ENCODE results near the gene OCLN. TPM values are rescaled to one million over a fixed set of nuclear protein-coding genes. Genes with fewer than 3 reads are reported as not detected.

Gene OCLN
- total RNA-seq, 1 experiment from 2014 or later = 77.4 TPM

DNA sequence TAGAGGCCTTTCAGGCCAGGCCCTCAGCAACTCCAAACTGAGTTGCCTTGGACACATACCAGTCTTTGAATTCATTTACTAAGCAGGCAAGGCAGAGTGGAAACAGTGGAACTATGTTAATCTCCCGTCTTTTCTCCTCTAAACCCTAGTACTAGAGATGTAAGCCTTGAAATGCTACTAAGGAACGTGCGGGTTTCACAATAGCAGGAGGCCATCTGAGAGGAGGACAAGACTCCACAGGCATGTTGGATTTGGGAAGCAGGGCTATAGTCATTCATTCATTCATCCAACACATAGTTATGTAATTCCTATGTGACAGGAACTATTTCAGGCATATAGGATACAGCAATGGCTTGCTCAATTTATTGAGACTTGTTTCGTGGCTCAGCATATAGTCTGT is 3.3 kb upstream of the OCLN start:
- peaks cover 19% of the 10 kb centered on the region for H3K4me1 ChIP-seq (replicated peaks; ENCODE audit: insufficient read depth)
- no peaks in the 10 kb centered on the region for H3K36me3 ChIP-seq (ENCODE audit: low read depth)
- TF ChIP-seq, protein P1, sequence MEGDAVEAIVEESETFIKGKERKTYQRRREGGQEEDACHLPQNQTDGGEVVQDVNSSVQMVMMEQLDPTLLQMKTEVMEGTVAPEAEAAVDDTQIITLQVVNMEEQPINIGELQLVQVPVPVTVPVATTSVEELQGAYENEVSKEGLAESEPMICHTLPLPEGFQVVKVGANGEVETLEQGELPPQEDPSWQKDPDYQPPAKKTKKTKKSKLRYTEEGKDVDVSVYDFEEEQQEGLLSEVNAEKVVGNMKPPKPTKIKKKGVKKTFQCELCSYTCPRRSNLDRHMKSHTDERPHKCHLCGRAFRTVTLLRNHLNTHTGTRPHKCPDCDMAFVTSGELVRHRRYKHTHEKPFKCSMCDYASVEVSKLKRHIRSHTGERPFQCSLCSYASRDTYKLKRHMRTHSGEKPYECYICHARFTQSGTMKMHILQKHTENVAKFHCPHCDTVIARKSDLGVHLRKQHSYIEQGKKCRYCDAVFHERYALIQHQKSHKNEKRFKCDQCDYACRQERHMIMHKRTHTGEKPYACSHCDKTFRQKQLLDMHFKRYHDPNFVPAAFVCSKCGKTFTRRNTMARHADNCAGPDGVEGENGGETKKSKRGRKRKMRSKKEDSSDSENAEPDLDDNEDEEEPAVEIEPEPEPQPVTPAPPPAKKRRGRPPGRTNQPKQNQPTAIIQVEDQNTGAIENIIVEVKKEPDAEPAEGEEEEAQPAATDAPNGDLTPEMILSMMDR (conservative IDR thresholded peaks at IDR 0.05) = no peak
- no peak for TF ChIP-seq EZH2 (IDR thresholded peaks at IDR 0.05; ENCODE audit: low read depth)
- peaks cover 15% of the 10 kb centered on the region for H3K79me2 ChIP-seq (ENCODE audit: low read depth)
- no peak overlapping the region for H3K27ac ChIP-seq
- no peaks in the 10 kb centered on the region for H3K9me2 ChIP-seq (ENCODE audit: insufficient read depth)
- ChIA-PET CTCF (no interaction called here), POLR2A (ENCODE audit: unreplicated experiment) (no interaction called here)
- peaks cover 24% of the 10 kb centered on the region; the same call in 1 of the 2 replicates for H3F3A ChIP-seq (ENCODE audit: insufficient read depth, low read depth)
- no peaks in the 10 kb centered on the region for H3K9me3 ChIP-seq (ENCODE audit: insufficient read depth, low read depth)
- no TSS peak for BruUV-seq (replicated peaks)
- no peaks in the 10 kb centered on the region for H3K27me3 ChIP-seq (ENCODE audit: insufficient read depth, low read depth)
- intact Hi-C loops (cut with micrococcal nuclease; ENCODE audit: unreplicated experiment) = no loop called here
- H2AFZ ChIP-seq = no peak overlapping the region
- DNase-seq = no peak
- no peak overlapping the region for H3K4me3 ChIP-seq
- no peak overlapping the region for H3K4me2 ChIP-seq
- H4K20me1 ChIP-seq (ENCODE audit: insufficient read depth) = peaks cover 5% of the 10 kb centered on the region; the same call in 1 of the 2 replicates

DNA sequence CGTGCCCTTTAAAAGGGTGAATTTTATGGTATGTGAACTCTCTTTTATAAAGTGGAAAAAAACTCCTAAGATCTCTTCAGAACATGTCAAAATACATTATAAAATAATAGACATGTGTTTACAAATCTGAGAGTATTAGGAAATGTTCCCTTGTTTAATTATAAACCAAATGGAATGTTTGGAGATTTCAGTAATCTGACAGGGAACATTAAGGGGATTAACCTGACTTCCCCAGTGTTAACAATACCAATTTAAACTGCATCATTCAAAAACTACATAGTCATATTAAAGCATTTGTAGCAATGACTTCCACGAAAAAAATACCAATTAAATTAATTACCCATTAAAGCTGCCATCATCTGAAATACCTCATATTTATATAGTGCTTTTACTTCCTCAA is 1.6 kb upstream of the OCLN start:
- no peak for DNase-seq
- H3K9me3 ChIP-seq (ENCODE audit: insufficient read depth, low read depth) = no peaks in the 10 kb centered on the region
- POLR2A ChIA-PET (ENCODE audit: unreplicated experiment) = interaction anchor here (0.6 kb wide), 1 partner anchor 9 kb away, joined by 6 read pairs; no protein-coding TSS in a partner anchor
- peak overlapping the region; percentile 80; the same call in 1 of the 2 replicates for H3K4me3 ChIP-seq
- H3K36me3 ChIP-seq (ENCODE audit: low read depth) = peaks cover 4% of the 10 kb centered on the region
- no peaks in the 10 kb centered on the region for H3K27me3 ChIP-seq (ENCODE audit: insufficient read depth, low read depth)
- peak overlapping the region; percentile 99 for H3K27ac ChIP-seq
- H3K4me1 ChIP-seq (replicated peaks; ENCODE audit: insufficient read depth) = peaks cover 32% of the 10 kb centered on the region
- no TSS peak for BruUV-seq (replicated peaks)
- peaks cover 19% of the 10 kb centered on the region; the same call in 1 of the 2 replicates for H4K20me1 ChIP-seq (ENCODE audit: insufficient read depth)
- H3K4me2 ChIP-seq = peak overlapping the region; percentile 83
- H3F3A ChIP-seq (ENCODE audit: insufficient read depth, low read depth) = peaks cover 24% of the 10 kb centered on the region; the same call in 1 of the 2 replicates
- H2AFZ ChIP-seq = peak overlapping the region; percentile 82; the same call in 1 of the 2 replicates
- no peaks in the 10 kb centered on the region for H3K9me2 ChIP-seq (ENCODE audit: insufficient read depth)
- intact Hi-C loops (cut with micrococcal nuclease; ENCODE audit: unreplicated experiment) = no loop called here
- H3K79me2 ChIP-seq (ENCODE audit: low read depth) = peaks cover 33% of the 10 kb centered on the region
- CTCF ChIA-PET = no interaction called here
- TF ChIP-seq EZH2 (IDR thresholded peaks at IDR 0.05; ENCODE audit: low read depth) = no peak
- TF ChIP-seq, protein P1 (conservative IDR thresholded peaks at IDR 0.05) = no peak

DNA sequence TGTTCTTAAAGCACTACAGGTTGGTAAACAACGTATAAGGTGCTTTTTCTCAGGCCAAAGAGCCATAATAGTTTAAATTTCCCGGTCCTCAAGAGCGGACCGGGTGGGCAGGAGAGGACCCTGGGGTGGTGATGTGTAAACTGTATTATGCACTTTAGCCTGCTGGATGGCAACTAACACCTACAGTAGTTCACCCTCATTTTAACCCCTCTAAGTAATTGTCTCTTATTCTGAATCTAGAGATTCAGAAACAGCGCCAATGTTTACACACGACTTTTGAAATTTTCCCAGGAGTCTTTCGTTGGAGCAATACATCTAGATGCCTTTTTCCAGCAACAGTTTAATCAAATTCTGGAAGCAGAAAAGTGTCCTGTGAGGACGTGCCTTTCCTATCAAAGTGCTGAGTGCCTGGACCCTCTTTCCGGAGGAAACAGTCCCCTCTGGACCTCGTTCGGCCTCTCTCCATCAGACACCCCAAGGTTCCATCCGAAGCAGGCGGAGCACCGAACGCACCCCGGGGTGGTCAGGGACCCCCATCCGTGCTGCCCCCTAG is 676 bp upstream of the OCLN start:
- Histone ChIP-seq H2AFZ (peak overlapping the region; percentile 82), H3K27me3 (ENCODE audit: insufficient read depth, low read depth) (no peaks in the 10 kb centered on the region), H3K4me3 (peak overlapping the region; percentile 80), H3K4me2 (peak overlapping the region; percentile 83), H3K36me3 (ENCODE audit: low read depth) (peaks cover 4% of the 10 kb centered on the region), H3F3A (ENCODE audit: insufficient read depth, low read depth) (peaks cover 24% of the 10 kb centered on the region), H4K20me1 (ENCODE audit: insufficient read depth) (peaks cover 19% of the 10 kb centered on the region; the same call in 1 of the 2 replicates), H3K79me2 (ENCODE audit: low read depth) (peaks cover 42% of the 10 kb centered on the region), H3K4me1 (replicated peaks; ENCODE audit: insufficient read depth) (peaks cover 39% of the 10 kb centered on the region), H3K9me3 (ENCODE audit: insufficient read depth, low read depth) (no peaks in the 10 kb centered on the region), H3K27ac (peak overlapping the region; percentile 99), H3K9me2 (ENCODE audit: insufficient read depth) (no peaks in the 10 kb centered on the region)
- no peak for DNase-seq
- ChIA-PET CTCF (no interaction called here), POLR2A (ENCODE audit: unreplicated experiment) (interaction anchor here (0.6 kb wide), 1 partner anchor 10 kb away, joined by 6 read pairs; no protein-coding TSS in a partner anchor)
- no peak for TF ChIP-seq EZH2 (IDR thresholded peaks at IDR 0.05; ENCODE audit: low read depth)
- TF ChIP-seq, protein P1 (conservative IDR thresholded peaks at IDR 0.05) = no peak
- intact Hi-C loops (cut with micrococcal nuclease; ENCODE audit: unreplicated experiment) = loop anchor here (2.0 kb wide), 2 partner anchors 25 to 77 kb away; partner anchors contain the start of gene MARVELD2
- BruUV-seq (replicated peaks) = TSS peak; percentile 76
